ENCODE measurements around the gene PDSS2.

DNA sequence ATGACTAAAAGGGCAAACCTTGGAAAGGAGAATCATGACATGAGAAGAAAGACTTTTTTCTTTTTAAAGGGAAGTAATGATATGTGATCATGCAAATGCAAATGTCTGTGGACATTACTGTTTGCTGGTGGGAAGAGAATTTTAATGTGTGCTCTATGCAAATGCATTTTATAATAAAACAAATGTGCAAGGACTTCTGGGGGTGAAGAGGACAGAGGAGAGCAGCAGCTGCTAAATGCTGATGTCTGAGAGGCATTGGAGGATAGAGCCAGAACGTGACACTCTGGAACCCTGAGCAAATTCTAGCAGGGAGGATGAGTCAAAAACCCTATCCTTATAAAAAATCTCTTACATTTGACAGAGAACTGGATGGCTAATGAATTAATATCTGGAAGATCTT, 274.9 kb downstream of the PDSS2 start:
- TF ChIP-seq POLR2A (IDR thresholded peaks at IDR 0.05; ENCODE audit: low read depth, low read length) (no peak), CTCF (conservative IDR thresholded peaks at IDR 0.05; ENCODE audit: low read depth, low read length) (no peak), RAD21 (IDR thresholded peaks at IDR 0.05; ENCODE audit: low read length) (no peak), MXI1 (IDR thresholded peaks at IDR 0.05; ENCODE audit: borderline replicate concordance, low read depth, low read length) (no peak), NFE2L2 (IDR thresholded peaks at IDR 0.05; ENCODE audit: low read depth, low read length) (no peak), BHLHE40 (IDR thresholded peaks at IDR 0.05; ENCODE audit: low read depth, low read length) (no peak), MAFK (IDR thresholded peaks at IDR 0.05; ENCODE audit: low read depth, low read length) (no peak), SMC3 (IDR thresholded peaks at IDR 0.05; ENCODE audit: low read depth, low read length) (no peak), CEBPB (IDR thresholded peaks at IDR 0.05; ENCODE audit: low read depth, low read length) (no peak), RCOR1 (IDR thresholded peaks at IDR 0.05; ENCODE audit: insufficient replicate concordance, low read length) (no peak)
- TF ChIP-seq, protein P1, sequence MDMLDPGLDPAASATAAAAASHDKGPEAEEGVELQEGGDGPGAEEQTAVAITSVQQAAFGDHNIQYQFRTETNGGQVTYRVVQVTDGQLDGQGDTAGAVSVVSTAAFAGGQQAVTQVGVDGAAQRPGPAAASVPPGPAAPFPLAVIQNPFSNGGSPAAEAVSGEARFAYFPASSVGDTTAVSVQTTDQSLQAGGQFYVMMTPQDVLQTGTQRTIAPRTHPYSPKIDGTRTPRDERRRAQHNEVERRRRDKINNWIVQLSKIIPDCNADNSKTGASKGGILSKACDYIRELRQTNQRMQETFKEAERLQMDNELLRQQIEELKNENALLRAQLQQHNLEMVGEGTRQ (IDR thresholded peaks at IDR 0.05; ENCODE audit: low read depth, low read length): no peak

Measured in IMR-90 (cell line).